ENCODE data around the gene TFAM.

The TFAM gene

DNA sequence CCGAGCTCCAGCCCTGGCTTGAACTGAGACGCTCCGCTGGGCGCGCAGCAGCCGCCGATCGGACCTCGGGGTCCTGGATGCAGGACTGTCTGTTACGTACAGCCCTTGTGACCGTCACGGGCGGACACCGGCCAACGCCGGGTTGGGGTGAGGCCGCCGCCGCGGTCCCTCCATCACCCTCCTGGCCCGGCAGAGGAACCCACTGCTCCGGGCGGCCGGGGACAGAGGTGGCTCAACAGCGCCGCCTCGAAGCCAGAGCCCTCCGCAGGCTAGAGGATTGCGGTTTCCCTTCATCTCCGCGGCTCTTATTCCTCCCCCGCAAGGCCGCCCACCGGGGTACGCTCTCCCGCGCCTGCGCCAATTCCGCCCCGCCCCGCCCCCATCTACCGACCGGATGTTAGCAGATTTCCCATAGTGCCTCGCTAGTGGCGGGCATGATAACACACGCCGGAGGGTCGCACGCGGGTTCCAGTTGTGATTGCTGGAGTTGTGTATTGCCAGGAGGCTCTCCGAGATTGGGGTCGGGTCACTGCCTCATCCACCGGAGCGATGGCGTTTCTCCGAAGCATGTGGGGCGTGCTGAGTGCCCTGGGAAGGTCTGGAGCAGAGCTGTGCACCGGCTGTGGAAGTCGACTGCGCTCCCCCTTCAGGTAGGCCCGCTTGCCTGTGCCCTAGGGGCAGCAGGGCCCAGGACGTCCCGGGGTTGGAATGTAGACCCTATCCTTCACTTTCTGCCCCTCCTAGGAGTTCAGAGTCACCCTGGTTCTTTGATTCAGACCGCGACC is at the start of gene TFAM:
TFAM (plus strand) TSS at position 412 of the 785 bp plus-strand sequence; CDS start at position 550, 138 bp downstream.
- DNase-seq (ENCODE audit: low read depth) = peak; percentile 99

GRCh38 chr10:58336242-58336641 is 49.0 kb upstream of the TFAM start:
- DNase-seq (ENCODE audit: low read depth) = no peak

DNA sequence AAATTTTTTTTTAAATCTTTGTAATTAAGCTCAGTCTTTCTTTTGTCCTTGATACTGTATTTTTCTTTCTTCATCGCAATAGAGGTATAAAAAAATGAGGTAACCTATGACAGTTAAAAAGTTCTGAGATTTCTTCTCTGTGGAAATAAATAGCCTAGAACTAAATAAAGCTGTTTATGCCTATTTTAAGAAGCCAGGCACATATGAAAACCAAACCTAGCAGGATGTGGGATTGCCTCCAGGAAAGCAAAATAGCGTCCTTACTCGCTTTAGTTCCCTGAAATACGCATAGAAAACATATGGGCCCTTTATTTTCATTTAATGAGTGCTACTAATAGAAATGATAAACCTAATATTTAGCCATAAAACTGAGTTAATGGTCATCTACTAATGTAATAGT is 43.8 kb upstream of the TFAM start:
- no peak for DNase-seq (ENCODE audit: low read depth)

DNA sequence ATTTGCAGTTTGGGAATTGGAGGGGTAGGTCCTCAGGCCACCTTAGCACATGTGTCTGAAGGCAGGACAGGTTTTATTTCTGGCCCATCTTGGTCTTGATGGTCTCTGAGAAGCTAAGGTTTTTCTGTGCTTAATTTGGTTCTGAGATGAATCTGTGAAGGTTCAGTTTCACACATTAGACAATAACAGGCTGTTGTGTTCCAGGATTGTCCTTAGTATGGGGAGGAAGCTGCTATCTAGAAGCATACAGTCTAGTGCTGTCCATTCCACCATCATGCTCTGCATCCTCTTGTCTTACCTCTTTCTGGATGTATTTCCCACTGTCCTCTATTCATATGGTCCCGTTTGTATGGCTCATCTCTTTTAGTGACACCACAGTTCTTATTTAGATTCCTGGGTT is 43.3 kb upstream of the TFAM start:
- DNase-seq (ENCODE audit: low read depth) = no peak

DNA sequence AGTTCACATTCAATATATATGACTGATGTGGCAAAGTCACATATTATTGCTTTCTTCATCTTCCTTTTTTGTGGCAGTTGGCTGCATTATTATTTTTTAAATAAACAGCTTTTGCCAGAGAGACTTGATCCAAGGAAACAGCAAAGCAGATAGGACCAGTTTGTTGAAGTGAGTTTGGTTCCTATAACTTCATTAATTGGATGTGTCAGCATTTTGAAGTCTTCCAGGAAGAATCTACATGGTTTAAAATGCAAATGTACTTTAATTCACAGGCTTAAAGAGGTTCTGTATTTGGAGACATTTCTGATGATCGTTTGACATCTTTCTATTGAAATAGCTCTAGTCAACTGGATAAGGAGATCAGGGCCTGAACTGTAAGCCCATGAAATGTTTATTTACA is 37.2 kb upstream of the TFAM start:
- no peak for DNase-seq (ENCODE audit: low read depth)

GRCh38 chr10:58348571-58349033 is 36.6 kb upstream of the TFAM start:
- no peak for DNase-seq (ENCODE audit: low read depth)

DNA sequence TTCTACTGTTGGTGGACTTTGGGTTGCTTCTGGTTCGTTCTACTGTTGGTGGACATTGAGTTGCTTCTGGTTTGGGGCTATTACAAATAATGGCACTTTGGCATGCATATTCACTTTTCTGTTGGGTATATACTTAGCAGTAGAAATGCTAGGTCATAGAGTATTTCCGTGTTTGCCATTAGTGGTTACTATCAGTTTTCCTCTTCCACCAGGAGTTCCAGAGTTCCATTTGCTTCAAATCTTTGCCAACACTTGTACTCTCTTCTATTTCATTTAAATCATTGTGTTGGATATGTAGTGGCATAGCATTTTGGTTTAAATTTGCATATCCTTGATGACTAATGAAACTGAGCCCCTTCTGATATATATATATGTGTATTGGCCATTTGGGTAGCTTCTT is 35.2 kb upstream of the TFAM start:
- no peak for DNase-seq (ENCODE audit: low read depth)

DNA sequence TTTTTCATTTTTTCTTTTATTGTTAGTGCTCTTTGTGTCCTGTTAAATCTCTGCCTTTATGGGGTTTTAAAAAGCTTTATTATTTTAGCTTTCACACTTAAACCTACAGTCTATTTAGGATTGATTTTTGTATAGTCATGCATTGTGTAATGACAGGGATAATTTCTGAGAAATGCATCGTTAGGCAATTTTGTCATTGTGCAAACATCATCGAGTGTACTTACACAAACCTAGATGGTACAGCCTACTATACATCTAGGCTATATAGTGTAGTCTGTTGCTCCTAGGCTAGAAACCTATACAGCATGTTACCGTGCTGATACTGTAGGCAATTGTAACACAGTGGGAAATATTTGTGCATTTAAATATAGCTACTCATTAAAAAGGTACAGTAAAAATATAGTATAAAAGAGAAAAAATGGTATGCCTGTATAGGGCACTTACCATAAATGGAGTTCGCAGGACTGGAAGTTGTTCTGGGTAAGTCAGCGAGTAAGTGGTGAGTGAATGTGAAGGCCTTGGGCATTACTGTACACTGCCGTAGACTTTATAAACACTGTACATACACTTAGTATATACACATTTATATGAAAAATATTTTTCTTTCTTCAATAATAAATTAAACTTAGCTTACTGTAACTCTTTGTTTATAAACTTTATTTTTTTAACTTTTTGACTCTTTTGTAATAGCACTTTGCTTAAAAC is 34.4 kb upstream of the TFAM start:
- DNase-seq (ENCODE audit: low read depth) = no peak

DNA sequence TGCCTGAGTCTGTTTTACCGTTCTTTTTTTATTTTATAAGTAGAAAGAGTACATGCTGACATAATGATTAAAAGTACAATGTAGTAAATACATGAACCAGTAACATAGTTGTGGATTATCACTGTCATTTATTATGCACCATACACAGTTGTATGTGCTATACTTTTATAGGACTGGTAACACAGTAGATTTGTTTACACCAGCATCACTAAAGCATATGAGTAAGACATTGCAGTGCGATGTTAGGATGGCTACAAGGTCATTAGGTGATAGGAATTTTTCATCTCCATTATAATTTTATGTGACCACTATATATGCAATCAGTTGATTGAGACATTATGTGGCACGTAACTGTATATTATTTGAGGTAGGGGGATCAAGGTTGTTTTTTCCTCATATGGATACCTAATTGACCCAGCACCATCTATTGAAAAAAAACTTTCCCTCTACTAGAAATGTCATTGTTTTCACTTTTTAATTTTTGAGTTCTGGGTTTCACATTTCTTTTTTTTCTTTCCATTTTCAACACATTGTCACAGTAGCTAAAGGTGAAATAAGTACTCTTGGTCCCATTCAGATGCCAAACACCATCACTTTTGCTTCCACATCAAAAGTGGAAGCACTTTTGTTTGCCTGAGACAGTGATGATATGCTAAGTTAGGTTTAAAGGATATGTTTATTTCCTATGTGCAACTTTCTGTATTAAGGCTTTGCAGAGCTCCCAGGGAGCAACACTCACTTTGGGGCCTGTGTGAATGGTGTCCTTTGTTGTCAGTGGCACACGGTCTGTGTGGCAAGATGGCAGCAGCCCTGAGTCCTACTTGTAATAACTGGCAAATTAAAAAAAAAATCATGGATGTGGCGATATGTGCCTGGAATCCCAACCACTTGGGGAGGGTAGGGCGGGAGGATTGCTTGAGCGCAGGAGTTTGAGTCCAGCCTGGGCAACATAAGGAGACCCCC is 33.3 kb upstream of the TFAM start:
- DNase-seq (ENCODE audit: low read depth) = no peak

DNA sequence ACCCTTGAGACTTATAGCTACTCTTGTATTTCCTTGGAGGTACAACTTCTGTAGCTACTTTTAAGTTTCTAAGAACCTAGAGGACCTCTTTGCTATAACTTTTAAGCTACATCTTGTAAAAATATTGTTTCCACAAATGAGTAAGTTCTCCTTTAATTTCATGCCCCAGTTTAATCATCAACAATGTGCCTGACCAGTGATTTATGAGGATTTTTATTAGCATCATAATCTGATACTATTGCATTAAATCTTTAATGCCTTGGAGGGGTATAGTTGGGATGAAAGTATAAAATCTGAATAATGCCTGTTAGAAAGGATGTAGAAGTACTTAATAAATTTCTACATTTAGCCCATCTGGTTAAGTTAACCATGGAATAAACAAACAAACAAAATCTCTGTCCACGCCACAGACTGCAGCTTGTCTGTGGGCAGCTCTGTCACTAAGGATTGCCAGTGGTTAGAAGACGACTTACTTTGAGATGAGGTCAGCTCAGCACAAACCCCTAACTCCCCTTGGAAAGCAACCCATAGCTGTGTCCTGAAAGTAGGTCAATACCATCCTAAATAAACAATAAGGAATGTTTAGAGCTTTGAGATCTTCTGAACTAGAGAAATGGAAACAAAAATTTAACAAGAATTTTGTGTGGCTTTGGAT is 32.1 kb upstream of the TFAM start:
- DNase-seq (ENCODE audit: low read depth) = no peak

DNA sequence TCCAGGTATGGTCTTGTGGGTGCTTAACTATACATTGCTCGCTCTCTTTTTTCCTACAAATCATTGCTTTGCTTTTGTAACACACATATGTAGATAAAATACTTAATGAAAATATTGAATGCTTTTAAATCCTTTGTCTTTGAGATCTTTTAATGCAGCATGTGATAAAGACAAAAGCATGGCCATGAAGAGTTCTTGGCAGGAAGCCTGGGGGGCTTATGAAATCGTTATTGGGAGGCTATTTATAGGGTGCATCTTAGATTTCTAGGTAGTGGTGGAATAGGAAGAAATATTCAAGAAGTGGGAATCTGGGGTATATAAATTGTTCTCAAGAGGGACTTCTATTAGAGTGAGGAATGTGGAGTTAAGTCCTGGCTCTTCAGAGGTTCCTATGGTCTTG is 28.5 kb upstream of the TFAM start:
- DNase-seq (ENCODE audit: low read depth) = no peak

- DNase-seq (ENCODE audit: low read depth) = no peak
Observed at GRCh38 chr10:58358314-58358933, 26.8 kb upstream of the TFAM start.

- DNase-seq (ENCODE audit: low read depth) = no peak
Observed at GRCh38 chr10:58358947-58359346, 26.3 kb upstream of the TFAM start.

GRCh38 chr10:58359541-58359940 is 25.7 kb upstream of the TFAM start:
- DNase-seq (ENCODE audit: low read depth) = no peak

DNA sequence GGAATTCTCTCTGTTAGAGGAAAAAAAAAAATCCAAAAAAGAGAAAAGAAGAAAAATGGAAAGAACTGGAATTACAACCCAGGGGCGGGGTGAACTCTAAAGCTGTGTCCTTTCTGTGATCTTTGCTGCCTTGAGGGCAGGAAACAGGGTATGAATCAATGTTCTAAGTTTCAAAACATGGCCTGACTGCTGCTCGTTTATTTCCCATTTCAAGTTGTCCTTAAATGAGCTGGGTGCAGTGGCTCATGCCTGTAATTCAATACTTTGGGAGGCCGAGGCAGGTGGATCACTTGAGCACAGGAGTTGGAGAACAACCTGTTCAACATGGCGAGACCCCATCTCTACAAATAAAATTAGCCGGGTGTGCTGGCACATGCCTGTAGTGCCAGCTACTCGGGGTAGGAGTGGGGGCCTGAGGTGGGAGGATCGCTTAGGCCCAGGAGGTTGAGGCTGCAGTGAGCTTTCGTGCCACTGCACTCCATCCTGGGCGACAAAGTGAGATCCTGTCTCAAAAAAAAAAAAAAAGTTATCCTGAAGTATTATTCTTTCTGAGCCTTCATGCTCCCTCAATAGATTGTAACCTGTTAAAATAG is 24.7 kb upstream of the TFAM start:
- DNase-seq (ENCODE audit: low read depth) = no peak

DNA sequence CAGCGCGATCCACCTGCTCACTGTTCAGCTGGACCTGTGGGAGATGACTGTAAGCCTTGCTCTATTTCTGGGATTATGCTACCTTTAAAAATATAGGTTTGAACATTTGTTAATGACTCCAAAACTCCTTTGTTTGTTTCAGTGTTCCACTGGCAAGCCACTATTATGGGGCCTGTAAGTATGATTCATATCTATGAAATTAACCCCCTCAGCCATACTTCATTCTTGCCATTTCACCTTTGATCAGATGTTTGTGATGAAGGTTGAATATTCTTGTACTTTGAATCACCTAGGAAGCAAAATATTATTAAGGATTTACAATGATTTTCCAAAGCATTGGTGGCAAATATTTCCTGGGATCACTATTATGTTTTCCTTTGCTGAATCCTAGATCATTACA is 23.9 kb upstream of the TFAM start:
- DNase-seq (ENCODE audit: low read depth) = no peak

GRCh38 chr10:58362027-58362789 is 23.0 kb upstream of the TFAM start:
- DNase-seq (ENCODE audit: low read depth) = no peak

DNA sequence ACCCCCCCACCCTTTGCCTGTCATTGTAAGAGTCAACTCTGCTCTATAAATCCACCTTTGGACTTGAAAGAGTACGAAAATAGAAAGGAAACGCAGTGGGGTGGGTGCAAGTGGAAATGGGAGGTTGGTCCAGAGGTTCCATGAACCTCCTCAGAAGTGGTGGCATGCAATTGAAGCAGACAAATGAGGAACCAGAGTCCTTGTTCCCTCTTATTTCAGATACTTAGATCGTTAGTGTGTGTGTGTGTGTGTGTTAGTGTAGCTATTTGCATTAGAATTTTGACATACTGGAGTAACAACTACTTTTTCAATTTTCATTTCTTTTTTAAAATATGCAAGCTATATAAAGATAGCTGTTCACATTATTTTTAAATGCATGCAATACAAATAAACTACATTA is 18.1 kb upstream of the TFAM start:
- no peak for DNase-seq (ENCODE audit: low read depth)

DNA sequence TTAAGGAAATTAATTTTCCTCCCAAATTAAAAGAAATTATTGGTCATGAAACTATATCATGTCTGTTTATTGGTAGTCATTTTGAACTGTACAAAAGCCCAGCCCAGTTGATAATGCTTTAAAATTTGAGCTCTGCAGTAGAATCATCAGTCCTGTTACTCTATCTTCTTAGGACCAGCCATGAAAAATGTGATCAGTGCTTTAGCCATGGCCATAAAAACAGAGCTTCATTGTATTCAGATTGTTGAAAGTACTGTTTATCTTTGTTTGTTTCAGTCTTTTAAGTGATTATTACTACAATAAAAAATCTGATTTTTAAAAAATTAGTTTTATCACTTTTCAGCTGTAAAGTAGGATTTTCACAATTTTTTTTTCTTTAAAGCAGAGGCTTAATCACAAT is 13.7 kb upstream of the TFAM start:
- DNase-seq (ENCODE audit: low read depth) = no peak
